Measurements from ENCODE around the gene ATP10A. TPM values are rescaled to one million over a fixed set of nuclear protein-coding genes. Genes with fewer than 3 reads are reported as not detected.
A peak's percentile ranks its signal among the peaks of the same experiment; 100 is the strongest.

Gene ATP10A
- total RNA-seq, 6 experiments from 2014 or later, result 31.0 to 39.5 (median 33.9) TPM

- peak overlapping the region; percentile 84 for H3K4me3 Mint-ChIP-seq
- TF ChIP-seq CTCF (IDR thresholded peaks at IDR 0.05), result no peak
- peaks cover 7% of the 10 kb centered on the region for H3K27me3 Mint-ChIP-seq (ENCODE audit: insufficient read depth)
- H3K36me3 Mint-ChIP-seq (ENCODE audit: low read depth), result no peaks in the 10 kb centered on the region; the same call in 1 of the 2 replicates
- H3K9me3 Mint-ChIP-seq, result no peaks in the 10 kb centered on the region
- peak; percentile 73 for DNase-seq
- peaks cover 88% of the 10 kb centered on the region for H3K4me1 Mint-ChIP-seq (ENCODE audit: low read depth)
- peak overlapping the region; percentile 94 for H3K27ac Mint-ChIP-seq
Observed at GRCh38 chr15:25849157-25849921, 13.8 kb downstream of the ATP10A start.

GRCh38 chr15:25848784-25849156 is 14.4 kb downstream of the ATP10A start:
- H3K4me3 Mint-ChIP-seq, result peak overlapping the region; percentile 84
- H3K4me1 Mint-ChIP-seq (ENCODE audit: low read depth), result peaks cover 87% of the 10 kb centered on the region
- H3K27me3 Mint-ChIP-seq (ENCODE audit: insufficient read depth), result peaks cover 7% of the 10 kb centered on the region
- H3K9me3 Mint-ChIP-seq, result no peaks in the 10 kb centered on the region
- H3K27ac Mint-ChIP-seq, result peak overlapping the region; percentile 94
- H3K36me3 Mint-ChIP-seq (ENCODE audit: low read depth), result peaks cover 3% of the 10 kb centered on the region; the same call in 1 of the 2 replicates
- no peak for DNase-seq
- TF ChIP-seq CTCF (IDR thresholded peaks at IDR 0.05), result no peak

GRCh38 chr15:25848325-25848724 is 14.8 kb downstream of the ATP10A start:
- Mint-ChIP-seq H3K4me1 (ENCODE audit: low read depth) (peaks cover 85% of the 10 kb centered on the region), H3K9me3 (no peaks in the 10 kb centered on the region), H3K36me3 (ENCODE audit: low read depth) (peaks cover 5% of the 10 kb centered on the region; the same call in 1 of the 2 replicates), H3K27ac (peak overlapping the region; percentile 94), H3K27me3 (ENCODE audit: insufficient read depth) (peaks cover 7% of the 10 kb centered on the region), H3K4me3 (peak overlapping the region; percentile 21; the same call in 1 of the 2 replicates)
- no peak for DNase-seq
- TF ChIP-seq CTCF (IDR thresholded peaks at IDR 0.05), result 0 out of 2 replicates have a peak, but pooled peaks have one; percentile 13

GRCh38 chr15:25847051-25847450 is 16.1 kb downstream of the ATP10A start:
- Mint-ChIP-seq H3K9me3 (no peaks in the 10 kb centered on the region), H3K36me3 (ENCODE audit: low read depth) (peaks cover 5% of the 10 kb centered on the region; the same call in 1 of the 2 replicates), H3K27me3 (ENCODE audit: insufficient read depth) (peaks cover 7% of the 10 kb centered on the region), H3K4me3 (no peak overlapping the region), H3K4me1 (ENCODE audit: low read depth) (peaks cover 72% of the 10 kb centered on the region), H3K27ac (peak overlapping the region; percentile 52; the same call in 1 of the 2 replicates)
- no peak for DNase-seq
- no peak for TF ChIP-seq CTCF (IDR thresholded peaks at IDR 0.05)

GRCh38 chr15:25846377-25846776 is 16.8 kb downstream of the ATP10A start:
- H3K27ac Mint-ChIP-seq, result no peak overlapping the region
- no peak overlapping the region for H3K4me3 Mint-ChIP-seq
- TF ChIP-seq CTCF (IDR thresholded peaks at IDR 0.05), result no peak
- no peak for DNase-seq
- no peaks in the 10 kb centered on the region for H3K9me3 Mint-ChIP-seq
- H3K36me3 Mint-ChIP-seq (ENCODE audit: low read depth), result peaks cover 5% of the 10 kb centered on the region; the same call in 1 of the 2 replicates
- peaks cover 65% of the 10 kb centered on the region for H3K4me1 Mint-ChIP-seq (ENCODE audit: low read depth)
- H3K27me3 Mint-ChIP-seq (ENCODE audit: insufficient read depth), result peaks cover 7% of the 10 kb centered on the region
